ENCODE results near the gene ACSBG1. TPM values are rescaled to one million over a fixed set of nuclear protein-coding genes. Genes with fewer than 3 reads are reported as not detected.
A peak's percentile ranks its signal among the peaks of the same experiment; 100 is the strongest.

Gene ACSBG1
- total and polyA plus RNA-seq, 2 donors (not counting 1 experiment from before 2014, with no cell fraction given): not detected

- Histone ChIP-seq H3K27ac (ENCODE audit: insufficient read depth, low read length) (no peak within 1 kb of the TSS), H3K9ac (ENCODE audit: insufficient read depth, low read length) (peak within 1 kb of the TSS; percentile 49), H3K36me3 (ENCODE audit: control insufficient read depth, insufficient read depth, low read length) (no peaks in the 10 kb centered on the region), H3K27me3 (ENCODE audit: control insufficient read depth, insufficient read depth, low read length) (no peaks in the 10 kb centered on the region), H2AFZ (ENCODE audit: low read length) (peak within 1 kb of the TSS; percentile 76), H3K4me3 (replicated peaks in 1 of 4; ENCODE audit: control extremely low read depth in 1 of 4, insufficient read depth in 1 of 4, low read depth in 3 of 4, low read length in 4 of 4) (peak within 1 kb of the TSS; percentile 27 to 54 (median 39)), H4K20me1 (ENCODE audit: control insufficient read depth, extremely low read depth, insufficient read depth, low read length) (no peaks in the 10 kb centered on the region), H3K79me2 (ENCODE audit: control insufficient read depth, insufficient read depth, low read length) (no peaks in the 10 kb centered on the region), H3K4me1 (ENCODE audit: control insufficient read depth, extremely low read depth, insufficient read depth, low read length) (peaks cover 2% of the 10 kb centered on the region), H3K9me3 (ENCODE audit: control insufficient read depth, insufficient read depth, low read depth, low read length) (no peaks in the 10 kb centered on the region), H3K4me2 (ENCODE audit: extremely low read depth, insufficient read depth, low read length) (peak within 1 kb of the TSS; percentile 62)
- TF ChIP-seq CTCF (conservative IDR thresholded peaks at IDR 0.05 in 1 of 2, IDR thresholded peaks at IDR 0.05 in 1 of 2; ENCODE audit: low read depth in 1 of 2, low read length in 2 of 2) (no peak), EZH2 (IDR thresholded peaks at IDR 0.05; ENCODE audit: low read length, missing control alignments) (peak; percentile 32)
- peak; percentile 43 to 46 for DNase-seq (ENCODE audit: low read depth in 2 of 2)
Measured at GRCh38 chr15:78264304-78265136, 30.2 kb upstream of the ACSBG1 start, which contains the start of gene DNAJA4. TSS of gene DNAJA4 (plus strand) at chr15:78264562. CDS start at chr15:78264764, 202 bp downstream.

- Histone ChIP-seq H4K20me1 (ENCODE audit: control insufficient read depth, extremely low read depth, insufficient read depth, low read length) (no peaks in the 10 kb centered on the region), H3K27me3 (ENCODE audit: control insufficient read depth, insufficient read depth, low read length) (no peaks in the 10 kb centered on the region), H2AFZ (ENCODE audit: low read length) (peak overlapping the region; percentile 3), H3K4me3 (replicated peaks in 1 of 4; ENCODE audit: control extremely low read depth in 1 of 4, insufficient read depth in 1 of 4, low read depth in 3 of 4, low read length in 4 of 4) (no peak overlapping the region), H3K4me2 (ENCODE audit: extremely low read depth, insufficient read depth, low read length) (no peak overlapping the region), H3K9me3 (ENCODE audit: control insufficient read depth, insufficient read depth, low read depth, low read length) (no peaks in the 10 kb centered on the region), H3K9ac (ENCODE audit: insufficient read depth, low read length) (no peak overlapping the region), H3K36me3 (ENCODE audit: control insufficient read depth, insufficient read depth, low read length) (no peaks in the 10 kb centered on the region), H3K27ac (ENCODE audit: insufficient read depth, low read length) (no peak overlapping the region), H3K79me2 (ENCODE audit: control insufficient read depth, insufficient read depth, low read length) (no peaks in the 10 kb centered on the region), H3K4me1 (ENCODE audit: control insufficient read depth, extremely low read depth, insufficient read depth, low read length) (peaks cover 2% of the 10 kb centered on the region)
- no peak for DNase-seq (ENCODE audit: low read depth in 2 of 2)
- TF ChIP-seq CTCF (conservative IDR thresholded peaks at IDR 0.05 in 1 of 2, IDR thresholded peaks at IDR 0.05 in 1 of 2; ENCODE audit: low read depth in 1 of 2, low read length in 2 of 2) (no peak), EZH2 (IDR thresholded peaks at IDR 0.05; ENCODE audit: low read length, missing control alignments) (no peak)
Measured at GRCh38 chr15:78263907-78264303, 29.5 kb upstream of the ACSBG1 start.

- no peaks in the 10 kb centered on the region for H3K36me3 ChIP-seq (ENCODE audit: control insufficient read depth, insufficient read depth, low read length)
- TF ChIP-seq CTCF (conservative IDR thresholded peaks at IDR 0.05 in 1 of 2, IDR thresholded peaks at IDR 0.05 in 1 of 2; ENCODE audit: low read depth in 1 of 2, low read length in 2 of 2) (no peak), EZH2 (IDR thresholded peaks at IDR 0.05; ENCODE audit: low read length, missing control alignments) (no peak)
- H4K20me1 ChIP-seq (ENCODE audit: control insufficient read depth, extremely low read depth, insufficient read depth, low read length): no peaks in the 10 kb centered on the region
- peaks cover 2% of the 10 kb centered on the region for H3K4me1 ChIP-seq (ENCODE audit: control insufficient read depth, extremely low read depth, insufficient read depth, low read length)
- no peak overlapping the region for H2AFZ ChIP-seq (ENCODE audit: low read length)
- no peak overlapping the region for H3K4me2 ChIP-seq (ENCODE audit: extremely low read depth, insufficient read depth, low read length)
- no peak overlapping the region for H3K4me3 ChIP-seq (replicated peaks in 1 of 4; ENCODE audit: control extremely low read depth in 1 of 4, insufficient read depth in 1 of 4, low read depth in 3 of 4, low read length in 4 of 4)
- no peak overlapping the region for H3K27ac ChIP-seq (ENCODE audit: insufficient read depth, low read length)
- no peaks in the 10 kb centered on the region for H3K9me3 ChIP-seq (ENCODE audit: control insufficient read depth, insufficient read depth, low read depth, low read length)
- DNase-seq (ENCODE audit: low read depth in 2 of 2): no peak
- H3K27me3 ChIP-seq (ENCODE audit: control insufficient read depth, insufficient read depth, low read length): no peaks in the 10 kb centered on the region
- H3K9ac ChIP-seq (ENCODE audit: insufficient read depth, low read length): no peak overlapping the region
- H3K79me2 ChIP-seq (ENCODE audit: control insufficient read depth, insufficient read depth, low read length): no peaks in the 10 kb centered on the region
Measured at GRCh38 chr15:78263351-78263781, 29.0 kb upstream of the ACSBG1 start.

All from fibroblast of lung (primary cell).